Parathyroid adenoma (tissue), 2 donors: ENCODE data around the gene CCDC182.

Experiments used
- H2AFZ ChIP-seq: fragments of 300-600 bp; sonication (generic); one replicate; pipeline ENCODE4 v1.7.0; 2017; ENCODE audit warnings: antibody characterized with exemption, mild to moderate bottlenecking
- H3K27ac ChIP-seq: fragments of 300-600 bp; sonication (generic); one replicate; pipeline ENCODE4 v1.7.0; 2017
- H3K27me3 ChIP-seq: fragments of 300-600 bp; sonication (generic); one replicate; pipeline ENCODE4 v1.7.0; 2017; ENCODE audit warnings: low read length; ENCODE audit not compliant: control insufficient read depth, insufficient read depth
- H3K36me3 ChIP-seq: fragments of 300-600 bp; sonication (generic); one replicate; pipeline ENCODE4 v1.7.0; 2017; ENCODE audit warnings: low read length; ENCODE audit not compliant: control insufficient read depth, insufficient read depth
- H3K4me1 ChIP-seq: fragments of 300-600 bp; sonication (generic); one replicate; pipeline ENCODE4 v1.7.0; 2017; ENCODE audit warnings: control low read depth
- H3K4me2 ChIP-seq: fragments of 300-600 bp; sonication (generic); one replicate; pipeline ENCODE4 v1.7.0; 2017; ENCODE audit warnings: low read length
- H3K4me3 ChIP-seq: fragments of 300-600 bp; sonication (generic); one replicate; pipeline ENCODE4 v1.7.0; 2017; ENCODE audit warnings: low read depth, low read length
- H3K79me2 ChIP-seq: fragments of 300-600 bp; sonication (generic); one replicate; pipeline ENCODE4 v1.7.0; 2017; ENCODE audit warnings: control low read depth
- H3K9ac ChIP-seq: fragments of 300-600 bp; sonication (generic); one replicate; pipeline ENCODE4 v1.7.0; 2017; ENCODE audit warnings: mild to moderate bottlenecking
- H3K9me3 ChIP-seq: fragments of 300-600 bp; sonication (generic); one replicate; pipeline ENCODE4 v1.7.0; 2017; ENCODE audit warnings: low read length; ENCODE audit not compliant: control insufficient read depth
- CTCF ChIP-seq: fragments of 300-600 bp; sonication (generic); IDR thresholded peaks from one replicate; pipeline ENCODE4 v1.7.0; 2017; ENCODE audit warnings: antibody characterized with exemption, mild to moderate bottlenecking
- donor health status: primary hyperparathyroidism.

The CCDC182 gene

DNA sequence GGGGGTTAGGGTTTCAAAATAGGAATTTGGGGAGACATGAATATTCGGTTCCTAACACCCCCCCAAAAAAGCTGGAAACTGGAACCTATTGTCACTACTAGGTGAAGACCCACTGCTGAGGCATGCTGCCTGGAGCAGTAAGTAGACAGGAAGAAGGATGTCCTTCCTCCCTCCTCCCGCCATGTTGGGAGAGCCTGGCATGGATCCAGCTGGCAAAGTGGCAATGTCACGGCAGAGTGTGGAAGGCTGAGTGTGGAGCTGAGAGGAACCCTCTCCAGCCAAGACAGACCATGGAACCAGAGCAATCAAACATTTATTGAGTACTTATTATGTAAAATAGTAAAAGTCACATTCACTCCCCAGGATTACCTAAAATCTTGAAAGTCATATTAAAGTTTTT lies 49.0 kb downstream of the CCDC182 start:
- H3K9me3 ChIP-seq: no peaks in the 10 kb centered on the region
- no peak for TF ChIP-seq CTCF
- H3K4me2 ChIP-seq: no peak overlapping the region
- H3K4me3 ChIP-seq: no peak overlapping the region
- no peak overlapping the region for H3K9ac ChIP-seq
- H3K4me1 ChIP-seq: no peaks in the 10 kb centered on the region
- H3K79me2 ChIP-seq: no peaks in the 10 kb centered on the region
- no peaks in the 10 kb centered on the region for H3K27me3 ChIP-seq
- H3K36me3 ChIP-seq: no peaks in the 10 kb centered on the region
- H2AFZ ChIP-seq: no peak overlapping the region
- no peak overlapping the region for H3K27ac ChIP-seq
